Glutamatergic neuron (in vitro differentiated cells): ENCODE results near the gene AMOTL1. TPM values are rescaled to one million over a fixed set of nuclear protein-coding genes. Genes with fewer than 3 reads are reported as not detected.
A peak's percentile ranks its signal among the peaks of the same experiment; 100 is the strongest.

Source experiments
- DNase-seq: peaks from one replicate; pipeline ENCODE4 v3.0.0; 2022
- H3K27ac Mint-ChIP-seq: one replicate; pipeline ENCODE4 v1.8.0; 2020; ENCODE audit warnings: mild to moderate bottlenecking, mixed read lengths, inconsistent platforms; ENCODE audit not compliant: unreplicated experiment
- H3K27me3 Mint-ChIP-seq: one replicate; pipeline ENCODE4 v1.8.0; 2020; ENCODE audit warnings: mild to moderate bottlenecking, moderate library complexity, mixed read lengths, inconsistent platforms; ENCODE audit not compliant: unreplicated experiment
- H3K36me3 Mint-ChIP-seq: one replicate; pipeline ENCODE4 v1.8.0; 2020; ENCODE audit warnings: mild to moderate bottlenecking, mixed read lengths, inconsistent platforms; ENCODE audit not compliant: unreplicated experiment
- H3K4me1 Mint-ChIP-seq: one replicate; pipeline ENCODE4 v1.8.0; 2020; ENCODE audit warnings: mild to moderate bottlenecking, low read depth, mixed read lengths, inconsistent platforms; ENCODE audit not compliant: unreplicated experiment
- H3K4me3 Mint-ChIP-seq: one replicate; pipeline ENCODE4 v1.8.0; 2020; ENCODE audit warnings: mild to moderate bottlenecking, mixed read lengths, inconsistent platforms; ENCODE audit not compliant: unreplicated experiment
- H3K9me3 Mint-ChIP-seq: one replicate; pipeline ENCODE4 v1.8.0; 2020; ENCODE audit warnings: mild to moderate bottlenecking, moderate library complexity, mixed read lengths, inconsistent platforms; ENCODE audit not compliant: unreplicated experiment
- total RNA-seq: library from RNA; stranded (reverse); fragmentation: NEBNext Ultra II Directional; extraction: Animal tissue kit (Norgen Biotek cat#: 25700); gene quantifications from one replicate; pipeline ENCODE4 v1.2.1, GENCODE V29; 2021; ENCODE audit not compliant: unreplicated experiment
- TF ChIP-seq, protein P1 (sequence below): fragments of 200-600 bp; sonication (generic); IDR thresholded peaks from one replicate; pipeline ENCODE4 v1.5.0; 2021; ENCODE audit not compliant: partially characterized antibody, unreplicated experiment

AMOTL1 gene
- total RNA-seq, 1 donor from 2014 or later = 27.6 TPM

GRCh38 chr11:94780432-94780831, 12.3 kb downstream of the AMOTL1 start:
- H3K27me3 Mint-ChIP-seq = no peaks in the 10 kb centered on the region
- TF ChIP-seq, protein P1, sequence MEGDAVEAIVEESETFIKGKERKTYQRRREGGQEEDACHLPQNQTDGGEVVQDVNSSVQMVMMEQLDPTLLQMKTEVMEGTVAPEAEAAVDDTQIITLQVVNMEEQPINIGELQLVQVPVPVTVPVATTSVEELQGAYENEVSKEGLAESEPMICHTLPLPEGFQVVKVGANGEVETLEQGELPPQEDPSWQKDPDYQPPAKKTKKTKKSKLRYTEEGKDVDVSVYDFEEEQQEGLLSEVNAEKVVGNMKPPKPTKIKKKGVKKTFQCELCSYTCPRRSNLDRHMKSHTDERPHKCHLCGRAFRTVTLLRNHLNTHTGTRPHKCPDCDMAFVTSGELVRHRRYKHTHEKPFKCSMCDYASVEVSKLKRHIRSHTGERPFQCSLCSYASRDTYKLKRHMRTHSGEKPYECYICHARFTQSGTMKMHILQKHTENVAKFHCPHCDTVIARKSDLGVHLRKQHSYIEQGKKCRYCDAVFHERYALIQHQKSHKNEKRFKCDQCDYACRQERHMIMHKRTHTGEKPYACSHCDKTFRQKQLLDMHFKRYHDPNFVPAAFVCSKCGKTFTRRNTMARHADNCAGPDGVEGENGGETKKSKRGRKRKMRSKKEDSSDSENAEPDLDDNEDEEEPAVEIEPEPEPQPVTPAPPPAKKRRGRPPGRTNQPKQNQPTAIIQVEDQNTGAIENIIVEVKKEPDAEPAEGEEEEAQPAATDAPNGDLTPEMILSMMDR = no peak
- H3K9me3 Mint-ChIP-seq = no peaks in the 10 kb centered on the region
- peaks cover 15% of the 10 kb centered on the region for H3K4me1 Mint-ChIP-seq
- H3K4me3 Mint-ChIP-seq = no peak overlapping the region
- no peaks in the 10 kb centered on the region for H3K36me3 Mint-ChIP-seq
- H3K27ac Mint-ChIP-seq = no peak overlapping the region
- no peak for DNase-seq

DNA sequence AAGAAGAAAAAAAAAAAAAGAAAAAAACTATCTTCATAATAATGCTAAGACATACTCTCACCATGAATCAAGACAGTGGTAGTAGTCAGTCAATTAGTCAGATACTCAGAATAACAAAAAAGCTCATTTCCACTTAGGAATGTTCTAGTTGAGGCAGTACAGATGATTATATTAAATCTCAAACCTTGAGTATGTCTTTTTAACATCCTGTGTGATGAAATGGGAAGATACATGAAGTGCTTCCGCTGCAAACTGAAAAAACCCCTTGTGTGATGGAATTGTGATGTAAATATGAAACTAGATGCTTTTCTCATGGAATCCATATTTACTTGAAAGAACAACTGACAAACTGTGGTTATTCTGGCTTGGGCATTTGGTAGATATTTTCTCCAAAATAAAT, 13.7 kb downstream of the AMOTL1 start:
- Mint-ChIP-seq H3K4me3 (no peak overlapping the region), H3K36me3 (no peaks in the 10 kb centered on the region), H3K9me3 (no peaks in the 10 kb centered on the region), H3K4me1 (peaks cover 10% of the 10 kb centered on the region), H3K27ac (no peak overlapping the region), H3K27me3 (no peaks in the 10 kb centered on the region)
- no peak for DNase-seq
- TF ChIP-seq, protein P1 = no peak

DNA sequence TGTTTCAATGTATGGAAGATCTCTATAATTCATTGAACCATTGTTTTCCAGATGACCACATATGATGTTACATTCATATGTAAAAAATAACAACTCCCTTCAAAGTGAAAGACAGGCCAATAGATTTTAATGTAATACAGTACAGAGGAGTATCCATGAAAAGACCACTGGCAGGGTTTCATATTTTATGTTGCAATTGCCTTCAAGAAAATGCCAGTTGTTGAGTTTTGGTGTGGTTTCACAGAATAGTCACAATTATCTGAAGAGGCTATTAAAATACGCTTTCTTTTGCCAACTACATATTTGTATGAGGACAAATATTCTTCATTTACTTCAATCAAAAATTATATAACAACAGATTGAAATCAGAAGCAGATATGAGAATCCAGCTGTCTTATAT, 14.3 kb downstream of the AMOTL1 start:
- no peaks in the 10 kb centered on the region for H3K36me3 Mint-ChIP-seq
- TF ChIP-seq, protein P1 = no peak
- H3K4me1 Mint-ChIP-seq = peaks cover 10% of the 10 kb centered on the region
- H3K9me3 Mint-ChIP-seq = no peaks in the 10 kb centered on the region
- no peaks in the 10 kb centered on the region for H3K27me3 Mint-ChIP-seq
- no peak overlapping the region for H3K27ac Mint-ChIP-seq
- no peak overlapping the region for H3K4me3 Mint-ChIP-seq
- no peak for DNase-seq

DNA sequence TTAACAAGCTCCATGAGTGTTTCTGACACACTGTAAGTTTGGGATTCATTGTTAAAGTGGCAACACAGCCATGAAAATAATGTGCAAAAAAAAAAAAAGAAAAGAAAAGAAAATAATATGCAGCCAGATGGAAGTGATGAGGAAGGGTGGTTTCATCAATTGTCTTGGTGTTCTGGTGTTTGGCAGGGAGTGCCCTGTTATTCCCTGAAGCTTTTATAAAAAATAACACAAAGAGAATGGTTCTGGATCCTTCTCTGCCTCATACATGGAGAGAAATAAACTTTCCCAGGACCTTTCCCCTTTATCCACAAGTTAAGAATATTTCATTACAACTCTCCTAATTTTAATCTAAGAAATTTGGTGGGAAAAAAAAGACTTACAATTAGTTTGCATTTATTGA, 16.7 kb downstream of the AMOTL1 start:
- Mint-ChIP-seq H3K27me3 (no peaks in the 10 kb centered on the region), H3K36me3 (no peaks in the 10 kb centered on the region), H3K4me1 (peaks cover 10% of the 10 kb centered on the region), H3K9me3 (no peaks in the 10 kb centered on the region), H3K27ac (no peak overlapping the region), H3K4me3 (peak overlapping the region; percentile 5)
- TF ChIP-seq, protein P1 = no peak
- DNase-seq = no peak

GRCh38 chr11:94785509-94785908, 17.4 kb downstream of the AMOTL1 start:
- H3K9me3 Mint-ChIP-seq = no peaks in the 10 kb centered on the region
- TF ChIP-seq, protein P1 = no peak
- no peak overlapping the region for H3K27ac Mint-ChIP-seq
- H3K4me3 Mint-ChIP-seq = no peak overlapping the region
- DNase-seq = peak; percentile 54
- no peaks in the 10 kb centered on the region for H3K27me3 Mint-ChIP-seq
- peaks cover 12% of the 10 kb centered on the region for H3K4me1 Mint-ChIP-seq
- H3K36me3 Mint-ChIP-seq = no peaks in the 10 kb centered on the region
